Amniotic stem cell (primary cell): ENCODE measurements around the gene LRP1B.
A peak's percentile ranks its signal among the peaks of the same experiment; 100 is the strongest.
"Not testable (repeated sequence)": the region's sequence is repeated elsewhere in the genome, so short reads cannot be mapped to it uniquely, and the experiment has no call there.

Experiments used
- DNase-seq: peaks from one replicate; lab custom pipeline; 2025; lab: John Stamatoyannopoulos, UW

LRP1B gene

GRCh38 chr2:140604096-140604495, 1526.7 kb downstream of the LRP1B start:
- no peak for DNase-seq

GRCh38 chr2:140603416-140603815, 1527.4 kb downstream of the LRP1B start:
- no peak for DNase-seq

GRCh38 chr2:140601801-140602200, 1529.0 kb downstream of the LRP1B start:
- DNase-seq = no peak

GRCh38 chr2:140601342-140601741, 1529.5 kb downstream of the LRP1B start:
- no peak for DNase-seq

- DNase-seq = peak; percentile 24
Measured at GRCh38 chr2:140600116-140600515, 1530.7 kb downstream of the LRP1B start.

- DNase-seq = no peak
Measured at GRCh38 chr2:140597836-140598235, 1533.0 kb downstream of the LRP1B start.

- no peak for DNase-seq
Measured at GRCh38 chr2:140597205-140597604, 1533.6 kb downstream of the LRP1B start.

- DNase-seq = no peak
Measured at GRCh38 chr2:140596447-140596846, 1534.4 kb downstream of the LRP1B start.

- DNase-seq = no peak
Measured at GRCh38 chr2:140595107-140595506, 1535.7 kb downstream of the LRP1B start.

GRCh38 chr2:140593132-140593531, 1537.7 kb downstream of the LRP1B start:
- DNase-seq = no peak

- no peak for DNase-seq
Measured at GRCh38 chr2:140589696-140590095, 1541.1 kb downstream of the LRP1B start.

GRCh38 chr2:140589273-140589672, 1541.5 kb downstream of the LRP1B start:
- DNase-seq = no peak

GRCh38 chr2:140586379-140586778, 1544.4 kb downstream of the LRP1B start:
- DNase-seq = no peak

GRCh38 chr2:140585016-140585415, 1545.8 kb downstream of the LRP1B start:
- no peak for DNase-seq

- no peak for DNase-seq
Measured at GRCh38 chr2:140584471-140584870, 1546.3 kb downstream of the LRP1B start.

GRCh38 chr2:140580532-140581151, 1550.2 kb downstream of the LRP1B start:
- DNase-seq = no peak

GRCh38 chr2:140577453-140577852, 1553.4 kb downstream of the LRP1B start:
- no peak for DNase-seq

- DNase-seq = no peak
Measured at GRCh38 chr2:140567734-140568133, 1563.1 kb downstream of the LRP1B start.

- DNase-seq = no peak
Measured at GRCh38 chr2:140565756-140566155, 1565.1 kb downstream of the LRP1B start.

GRCh38 chr2:140555701-140556100, 1575.1 kb downstream of the LRP1B start:
- no peak for DNase-seq

- no peak for DNase-seq
Measured at GRCh38 chr2:140552634-140553033, 1578.2 kb downstream of the LRP1B start.

- DNase-seq = no peak
Measured at GRCh38 chr2:140551287-140551686, 1579.5 kb downstream of the LRP1B start.

- DNase-seq = no peak
Measured at GRCh38 chr2:140550821-140551220, 1580.0 kb downstream of the LRP1B start.

- DNase-seq = not testable (repeated sequence)
Measured at GRCh38 chr2:140544769-140545168, 1586.0 kb downstream of the LRP1B start.
